ENCODE measurements around the gene MYL6.
A peak's percentile ranks its signal among the peaks of the same experiment; 100 is the strongest.
"Not testable (repeated sequence)": the region's sequence is repeated elsewhere in the genome, so short reads cannot be mapped to it uniquely, and the experiment has no call there.

MYL6 gene

DNA sequence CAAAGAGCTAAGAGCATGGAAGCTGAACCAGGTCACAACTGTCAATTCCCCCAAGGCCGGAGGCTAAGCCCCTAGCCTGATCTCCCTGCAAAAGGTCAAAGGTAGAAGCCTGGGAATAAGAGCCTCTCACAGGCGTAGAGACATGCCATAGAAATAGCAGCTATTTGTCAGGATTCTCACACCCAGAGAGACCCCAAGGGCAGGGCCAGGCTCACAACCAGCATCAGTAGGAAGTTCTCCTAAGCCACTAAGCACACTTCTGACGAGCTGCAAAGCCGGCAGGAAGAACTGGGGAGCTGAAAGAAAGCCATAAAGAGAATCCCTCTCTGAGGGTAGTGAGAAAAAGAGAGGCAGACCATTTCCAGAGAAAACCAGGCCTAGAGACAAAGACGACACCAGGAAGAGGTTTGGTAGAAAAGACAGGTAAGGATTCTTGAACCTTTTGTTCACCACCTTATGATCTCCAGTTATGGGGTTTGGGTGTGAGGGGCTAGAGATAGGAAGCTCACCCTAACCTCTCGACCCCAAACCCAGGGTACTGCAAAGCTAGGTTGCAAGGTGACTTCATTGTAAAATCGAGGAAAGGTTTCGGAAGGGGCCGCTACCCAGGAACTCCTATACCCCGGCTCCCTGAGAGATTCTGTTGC lies 30.1 kb downstream of the MYL6 start:
- no peak for DNase-seq (ENCODE audit: extremely low spot score, insufficient read length, low read depth)
- peak; percentile 42 for FAIRE-seq

DNA sequence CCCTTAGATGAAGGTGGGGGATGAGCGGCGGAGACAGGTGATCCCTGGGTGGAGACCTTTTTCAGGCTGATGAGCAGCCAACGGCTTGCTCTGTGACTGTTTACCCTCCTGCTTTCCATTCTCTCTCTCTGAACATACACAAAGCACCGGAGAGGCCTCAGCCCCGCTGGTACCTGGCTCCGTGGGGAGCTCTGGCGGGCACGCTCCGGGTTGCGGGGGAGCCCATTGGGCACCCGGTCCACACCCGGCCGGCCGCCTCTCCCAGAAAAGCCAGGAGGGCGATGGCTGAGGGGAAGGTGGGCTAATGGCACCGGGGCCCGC lies 30.6 kb downstream of the MYL6 start:
- DNase-seq (ENCODE audit: extremely low spot score, insufficient read length, low read depth): no peak
- FAIRE-seq: no peak

DNA sequence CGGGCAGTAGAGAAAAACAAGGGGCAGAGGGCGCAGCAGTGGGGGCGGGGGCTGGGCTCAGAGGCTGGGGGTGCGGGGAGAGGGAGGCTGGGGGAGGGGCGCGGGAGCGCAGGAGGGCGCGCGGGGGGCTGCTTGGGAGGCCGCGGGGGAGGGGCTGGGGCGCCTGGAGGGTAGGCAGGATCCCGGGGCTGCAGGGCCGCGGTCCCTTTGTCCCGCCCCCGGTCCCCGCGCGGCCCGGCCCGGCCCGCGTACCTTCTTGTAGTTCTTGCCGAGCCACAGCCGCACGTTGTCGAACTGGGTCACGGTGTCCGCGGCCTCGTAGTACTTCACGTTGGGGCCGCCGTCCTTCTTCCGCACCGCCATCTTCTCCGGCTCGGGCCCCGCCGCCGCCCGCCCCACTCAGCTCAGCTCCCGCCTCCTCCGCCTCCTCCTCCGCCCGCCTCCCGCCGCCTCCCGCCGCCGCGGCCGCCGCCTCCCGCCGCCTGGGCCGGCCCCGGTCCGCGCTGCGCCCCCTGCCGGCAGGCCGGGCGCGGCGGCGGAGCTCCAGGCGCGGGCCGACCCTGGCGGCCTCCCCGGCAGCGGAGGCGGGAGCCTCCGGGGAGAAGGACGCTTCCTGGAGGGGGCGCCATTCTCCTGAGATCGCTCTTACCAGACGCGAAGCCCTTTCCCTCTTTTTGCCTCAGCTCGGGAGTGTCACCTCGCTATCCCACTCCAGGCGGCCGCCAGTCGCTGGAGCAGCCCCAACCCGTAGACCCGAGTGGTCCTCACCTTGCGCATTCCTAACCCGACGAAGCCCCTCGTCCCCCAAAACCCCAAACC lies 31.1 kb downstream of the MYL6 start, which contains the start of gene SMARCC2:
Gene SMARCC2, minus strand, starts transcription at position 385 of the 819 bp plus-strand sequence. Its CDS starts 22 bp downstream, at position 363.
- peak; percentile 81 for DNase-seq (ENCODE audit: extremely low spot score, insufficient read length, low read depth)
- peak; percentile 63 for FAIRE-seq

DNA sequence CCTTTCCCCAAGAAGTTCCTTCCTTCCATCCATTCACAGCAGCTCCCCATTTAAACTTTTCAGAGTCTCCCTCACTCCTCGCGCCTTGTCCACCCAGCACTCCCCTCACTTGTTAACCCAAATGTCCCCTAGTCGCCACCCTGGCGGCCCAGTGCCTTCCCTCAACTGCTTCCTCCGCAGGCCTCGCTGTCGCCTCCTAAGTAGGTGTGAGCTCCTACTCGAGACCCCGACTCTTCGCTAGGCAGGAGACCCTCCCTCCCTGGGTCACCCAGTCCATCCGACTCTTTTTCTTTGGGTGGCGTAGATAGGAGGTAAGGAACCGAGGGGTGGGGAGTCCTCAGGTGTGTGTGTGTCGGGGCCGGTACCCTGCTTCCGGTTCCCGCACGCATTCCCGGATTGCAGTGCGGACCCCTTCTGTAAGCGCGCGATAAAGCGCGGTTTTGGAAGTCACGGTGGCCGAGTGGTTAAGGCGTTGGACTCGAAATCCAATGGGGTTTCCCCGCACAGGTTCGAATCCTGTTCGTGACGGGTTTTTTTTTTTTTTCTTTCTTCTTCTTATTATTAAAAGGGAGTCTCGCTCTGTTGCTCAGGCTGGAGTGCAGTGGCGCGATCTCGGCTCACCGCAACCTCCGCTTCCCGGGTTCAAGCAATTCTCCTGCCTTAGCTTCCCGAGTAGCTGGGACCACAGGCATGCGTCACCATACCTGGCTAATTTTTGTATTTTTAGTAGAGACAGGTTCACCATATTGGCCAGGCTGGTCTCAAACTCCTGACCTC lies 31.9 kb downstream of the MYL6 start:
- peak; percentile 66 for FAIRE-seq
- DNase-seq (ENCODE audit: extremely low spot score, insufficient read length, low read depth): peak; percentile 55

DNA sequence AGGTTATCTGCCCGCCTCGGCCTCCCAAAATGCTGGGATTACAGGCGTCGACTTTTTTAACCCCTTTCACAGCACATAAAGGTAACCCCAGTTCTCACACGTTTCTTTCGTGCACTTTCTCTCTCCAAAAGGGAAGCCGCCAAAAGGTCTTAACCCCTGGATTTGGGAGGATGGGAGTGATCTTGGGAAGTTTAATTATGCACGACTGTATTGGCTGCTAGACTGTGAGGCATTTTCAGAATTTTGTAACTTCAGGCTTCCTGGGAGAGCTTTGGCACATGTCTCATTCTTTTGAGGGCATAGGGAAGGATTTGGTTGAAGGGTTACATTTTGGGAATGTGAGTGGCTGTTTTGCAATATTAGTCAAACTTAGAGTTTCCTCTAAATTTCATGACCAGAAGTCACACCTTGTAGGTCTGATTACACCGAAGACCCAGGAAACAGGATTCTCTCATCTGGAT lies 32.6 kb downstream of the MYL6 start:
- FAIRE-seq (no peak), DNase-seq (ENCODE audit: extremely low spot score, insufficient read length, low read depth) (no peak)

DNA sequence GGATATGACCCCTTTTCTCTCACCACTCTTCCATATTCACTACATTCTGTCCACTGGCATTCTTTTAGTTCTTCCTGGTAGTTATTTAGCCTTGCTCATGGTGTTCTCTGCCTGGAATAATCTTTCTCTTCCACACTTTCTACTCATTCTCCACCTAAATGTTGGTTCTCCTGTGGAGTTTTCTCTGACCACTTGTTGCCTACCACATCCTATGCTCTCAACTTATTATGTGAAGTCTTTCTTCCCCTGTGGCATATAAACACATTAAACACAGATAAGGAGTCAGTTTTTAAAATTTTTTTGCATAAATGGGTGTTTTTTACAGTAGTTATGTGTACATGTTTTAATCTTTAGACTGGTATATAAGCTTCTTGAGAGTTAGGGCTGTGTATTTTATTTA lies 34.4 kb downstream of the MYL6 start:
- no peak for DNase-seq (ENCODE audit: extremely low spot score, insufficient read length, low read depth)
- no peak for FAIRE-seq

DNA sequence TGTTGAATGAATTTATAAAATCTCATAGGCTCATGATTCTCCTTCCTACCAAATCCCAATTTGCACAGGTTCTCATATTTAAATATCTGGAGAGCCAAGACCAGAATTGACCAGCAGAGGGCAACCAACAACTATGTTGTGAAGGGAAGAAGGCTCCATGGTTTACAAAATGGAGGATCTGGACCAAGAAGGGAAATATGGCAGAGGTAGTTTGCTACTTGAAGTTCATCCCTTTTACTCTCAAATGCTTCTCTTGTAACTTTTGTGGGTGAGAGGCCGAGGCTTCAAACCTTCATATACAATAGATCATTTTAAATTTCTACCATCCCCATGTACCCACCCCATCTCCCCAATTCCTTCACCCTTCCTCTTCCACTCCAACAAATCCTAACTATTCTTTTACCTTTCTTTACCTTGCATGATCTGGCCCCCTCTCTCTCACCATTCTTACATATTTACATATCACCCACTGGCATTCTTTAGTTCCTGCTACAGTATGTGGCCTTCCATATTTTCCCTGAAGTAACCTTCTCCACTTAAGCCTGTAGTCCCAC lies 34.9 kb downstream of the MYL6 start:
- FAIRE-seq: peak; percentile 85
- DNase-seq (ENCODE audit: extremely low spot score, insufficient read length, low read depth): peak; percentile 58

DNA sequence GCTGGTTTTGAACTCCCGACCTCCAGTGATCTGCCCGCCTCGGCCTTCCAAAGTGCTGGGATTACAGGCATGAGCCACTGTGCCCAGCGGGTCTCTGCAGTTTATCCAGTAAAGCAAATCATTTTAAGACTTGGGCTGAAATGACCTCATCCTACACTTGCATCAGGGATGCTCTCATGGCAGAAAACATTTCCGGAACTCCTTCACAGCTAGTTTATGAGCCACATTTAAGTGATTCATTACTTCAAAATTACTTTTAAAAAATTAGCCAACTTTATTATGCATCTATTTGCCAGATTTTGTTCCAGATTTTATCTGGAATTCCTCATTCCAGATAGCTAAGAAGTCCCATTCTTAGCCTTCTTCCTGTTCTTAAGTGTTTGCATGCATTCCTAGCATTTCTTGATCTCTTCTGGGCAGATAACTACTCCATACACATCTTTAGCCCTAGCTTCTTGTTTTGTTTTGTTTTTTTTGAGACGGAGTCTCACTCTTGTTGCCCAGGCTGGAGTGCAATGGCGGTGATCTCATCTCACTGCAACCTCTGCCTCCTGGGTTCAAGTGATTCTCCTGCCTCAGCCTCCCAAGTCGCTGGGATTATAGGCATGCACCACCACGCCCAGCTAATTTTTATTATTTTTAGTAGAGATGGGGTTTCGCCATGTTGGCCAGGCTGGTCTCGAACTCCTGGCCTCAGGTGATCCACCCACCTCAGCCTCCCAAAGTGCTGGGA lies 38.8 kb downstream of the MYL6 start:
- not testable (repeated sequence) for DNase-seq (ENCODE audit: extremely low spot score, insufficient read length, low read depth); FAIRE-seq

DNA sequence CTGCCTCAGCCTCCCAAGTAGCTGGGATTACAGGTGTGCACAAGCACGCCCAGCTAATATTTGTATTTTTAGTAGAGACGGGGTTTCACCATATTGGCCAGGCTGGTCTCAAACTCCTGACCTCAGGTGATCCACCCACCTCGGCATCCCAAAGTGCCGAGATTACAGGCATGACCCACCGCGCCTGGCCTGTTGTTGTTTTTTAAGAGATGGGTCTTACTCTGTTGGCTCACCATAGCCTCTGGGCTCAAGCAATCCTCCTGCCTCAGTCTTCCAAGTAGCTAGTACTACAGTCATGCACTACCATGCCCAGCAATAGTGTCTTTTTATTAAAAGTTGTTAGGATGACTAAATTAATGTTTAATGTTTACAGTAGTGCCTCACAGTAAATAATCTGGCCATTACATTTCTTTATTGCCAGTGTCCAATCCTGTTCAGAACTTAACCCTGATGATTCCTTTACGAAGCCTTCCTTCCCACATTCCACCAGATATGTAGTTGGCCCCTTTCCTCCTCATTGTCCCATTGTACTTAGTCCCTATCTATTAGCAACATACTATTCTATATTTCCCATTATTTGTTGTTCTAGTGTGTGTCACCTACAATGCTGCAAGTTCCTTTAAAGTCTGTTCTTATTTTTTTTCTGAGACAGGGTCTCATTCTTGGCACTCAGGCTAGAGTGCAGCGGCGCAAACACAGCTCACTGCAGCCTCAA lies 39.9 kb downstream of the MYL6 start:
- DNase-seq (ENCODE audit: extremely low spot score, insufficient read length, low read depth) (no peak), FAIRE-seq (no peak)

DNA sequence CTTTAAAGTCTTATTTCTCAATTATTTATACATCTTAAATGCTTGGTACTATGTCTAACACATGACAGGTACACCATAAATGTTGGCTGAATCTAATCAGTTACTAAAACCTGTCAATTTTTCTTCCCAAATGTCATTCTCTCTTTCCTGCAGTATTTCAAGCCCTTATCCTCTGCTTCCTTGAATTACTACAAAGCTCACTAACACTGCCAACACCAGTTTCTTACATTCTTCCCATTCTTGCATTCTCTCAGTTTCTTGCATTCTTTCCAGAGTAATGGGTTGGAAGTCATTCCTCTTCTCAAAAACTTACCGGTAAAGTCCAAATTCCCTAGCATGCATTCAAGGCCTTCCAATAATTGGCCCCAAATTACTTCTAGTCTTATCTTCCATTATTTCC lies 40.7 kb downstream of the MYL6 start:
- FAIRE-seq (no peak), DNase-seq (ENCODE audit: extremely low spot score, insufficient read length, low read depth) (no peak)

DNA sequence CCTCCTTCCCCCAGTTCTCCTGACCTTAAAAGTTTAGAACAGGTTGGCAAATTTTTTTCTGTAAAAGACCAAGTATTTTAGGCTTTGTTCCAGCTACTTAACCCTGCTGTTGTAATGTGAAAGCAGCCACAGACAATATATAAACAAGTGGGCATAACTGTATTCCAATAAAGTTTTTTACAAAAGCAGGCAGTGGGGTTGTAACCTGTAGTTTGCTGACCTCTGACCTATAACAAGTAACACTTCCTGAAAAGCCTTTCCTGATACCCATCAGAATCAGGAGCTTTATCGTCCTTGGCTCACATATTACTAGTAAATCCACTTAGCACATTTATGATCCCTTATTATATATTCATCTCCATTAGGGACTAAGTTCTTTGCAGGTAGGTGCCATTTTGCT lies 44.2 kb downstream of the MYL6 start:
- DNase-seq (ENCODE audit: extremely low spot score, insufficient read length, low read depth): no peak
- no peak for FAIRE-seq

DNA sequence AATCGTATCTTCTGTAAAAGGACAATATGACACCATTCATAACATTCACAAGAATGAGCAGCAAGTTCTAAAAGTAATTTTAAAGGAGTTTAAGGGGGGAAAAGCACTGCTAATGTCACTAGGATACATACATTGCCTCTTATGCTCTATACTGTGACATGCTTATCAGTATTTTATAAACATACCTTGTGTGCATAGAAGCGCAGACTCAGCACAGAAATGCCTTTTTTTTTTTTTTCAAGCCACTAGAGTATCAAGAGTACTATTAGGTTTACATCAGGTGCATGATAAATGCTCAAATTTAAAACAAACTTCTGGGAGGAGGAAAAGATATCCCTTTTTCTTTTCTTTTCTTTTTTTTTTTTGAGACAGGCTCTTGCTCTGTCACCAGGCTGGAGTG lies 44.7 kb downstream of the MYL6 start:
- no peak for FAIRE-seq
- no peak for DNase-seq (ENCODE audit: extremely low spot score, insufficient read length, low read depth)

DNA sequence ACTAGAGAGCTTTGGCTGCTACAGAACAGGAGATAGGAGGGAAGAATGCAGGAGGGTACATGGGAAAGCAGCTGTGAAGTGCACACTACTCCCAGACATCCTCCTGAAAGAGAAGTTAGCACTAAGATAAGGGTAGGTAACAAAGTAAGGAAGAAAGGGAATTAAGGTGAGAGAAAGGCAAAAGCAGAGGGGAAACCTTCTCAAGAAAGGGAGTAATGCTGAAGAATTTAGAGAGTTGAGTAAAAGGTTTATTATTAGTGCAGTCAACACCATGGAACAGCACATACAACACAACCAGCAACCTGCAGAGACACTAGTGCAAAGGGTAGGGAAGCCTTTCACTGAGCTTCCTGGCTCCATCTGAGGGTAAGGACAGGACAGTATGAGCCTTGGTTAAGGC lies 46.1 kb downstream of the MYL6 start:
- FAIRE-seq (no peak), DNase-seq (ENCODE audit: extremely low spot score, insufficient read length, low read depth) (no peak)

DNA sequence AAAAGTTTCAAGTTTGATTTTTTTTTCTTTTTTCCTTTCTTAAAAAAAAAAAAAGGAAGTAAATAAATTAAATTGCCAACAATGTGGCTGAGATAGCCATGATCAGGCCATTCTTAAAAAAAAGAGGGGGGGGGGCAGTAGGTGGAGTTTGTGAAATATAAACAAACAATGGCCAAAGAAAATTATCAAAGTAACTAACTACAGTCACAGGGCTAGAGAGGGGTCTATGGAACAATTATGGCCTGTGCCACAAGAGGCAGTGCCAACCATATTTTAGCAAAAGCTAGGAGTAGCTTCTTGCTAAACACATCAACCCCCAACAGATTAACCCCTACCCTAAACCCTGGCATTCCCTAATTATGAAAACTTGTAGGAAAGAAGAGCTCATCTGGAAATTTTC lies 47.3 kb downstream of the MYL6 start:
- no peak for DNase-seq (ENCODE audit: extremely low spot score, insufficient read length, low read depth)
- FAIRE-seq: no peak

DNA sequence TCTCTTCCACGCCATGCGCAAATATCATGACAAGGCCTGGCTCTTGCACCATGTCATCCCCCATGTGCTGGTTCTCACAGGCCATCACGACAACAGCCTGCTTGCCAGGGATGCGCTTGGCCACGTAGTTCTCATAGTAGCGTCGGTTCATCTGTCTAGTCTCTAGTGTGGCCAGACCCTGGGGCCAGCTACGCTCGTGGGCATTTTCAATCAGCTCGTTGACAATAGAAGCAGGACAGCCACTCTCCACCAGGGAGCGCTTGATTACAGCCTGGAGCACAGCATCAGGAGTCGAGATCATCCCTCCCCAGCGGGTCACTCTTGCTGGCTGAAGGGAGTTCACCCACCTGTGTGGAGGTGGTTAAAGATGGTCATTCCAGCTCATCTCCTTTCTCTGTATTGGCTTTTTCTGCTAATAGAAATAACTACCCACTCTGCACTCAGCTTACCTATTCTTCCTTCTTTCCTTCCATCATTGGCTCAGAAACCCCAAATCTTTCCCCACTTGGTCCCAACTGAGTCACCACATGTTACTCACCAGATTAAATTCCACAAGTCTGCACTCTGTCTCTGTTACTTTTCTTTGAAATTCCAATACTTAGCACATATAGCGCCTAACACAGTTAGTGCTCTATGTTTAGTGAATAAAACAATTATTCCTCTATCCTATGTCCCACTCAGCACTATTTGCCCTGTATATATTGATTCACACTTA lies 48.5 kb downstream of the MYL6 start:
- no peak for FAIRE-seq
- no peak for DNase-seq (ENCODE audit: extremely low spot score, insufficient read length, low read depth)

DNA sequence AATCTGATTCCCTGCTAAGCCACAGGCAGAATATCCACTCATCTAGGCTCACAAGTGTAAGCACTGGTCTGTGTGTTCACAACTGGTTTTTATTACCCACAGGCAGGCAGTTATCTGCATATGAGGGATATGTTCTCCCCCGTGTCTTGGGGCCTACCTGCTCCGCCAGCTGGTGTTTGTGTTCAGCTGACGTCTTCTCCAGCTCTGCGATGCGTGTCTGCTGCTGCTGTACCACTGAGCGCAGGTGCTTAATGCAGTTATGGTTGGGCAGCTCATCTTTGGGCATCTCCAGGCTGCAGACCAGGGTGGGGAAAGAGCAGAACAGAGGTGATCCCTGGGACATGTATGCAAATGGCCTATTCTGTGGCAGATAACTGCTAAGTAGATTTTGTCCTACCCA lies 49.8 kb downstream of the MYL6 start:
- FAIRE-seq: no peak
- no peak for DNase-seq (ENCODE audit: extremely low spot score, insufficient read length, low read depth)
